ENCODE results near the gene SRBD1. TPM values are rescaled to one million over a fixed set of nuclear protein-coding genes. Genes with fewer than 3 reads are reported as not detected.

Gene SRBD1
- total RNA-seq, 1 experiment from 2014 or later, result 20.6 TPM

GRCh38 chr2:45443012-45443411, 168.1 kb downstream of the SRBD1 start:
- H3K4me3 ChIP-seq (replicated peaks in 1 of 2; ENCODE audit: low read depth in 1 of 2, low read length in 2 of 2), result no peak overlapping the region
- H3K4me2 ChIP-seq (ENCODE audit: low read length), result no peak overlapping the region
- H3K27me3 ChIP-seq (ENCODE audit: insufficient read depth, low read length), result no peaks in the 10 kb centered on the region
- ChIA-PET RAD21 (ENCODE audit: low non-redundant PET in 1 of 2, low total read pairs in 2 of 2, uncharacterized antibody in 2 of 2, unreplicated experiment in 2 of 2) (no interaction called here), CTCF (no interaction called here), POLR2A (no interaction called here)
- DNase-seq (ENCODE audit: low read depth, low spot score), result no peak
- BruUV-seq (replicated peaks), result no TSS peak
- H3K9me2 ChIP-seq (ENCODE audit: insufficient read depth), result no peaks in the 10 kb centered on the region
- H3K9me3 ChIP-seq (ENCODE audit: control insufficient read depth in 1 of 2, insufficient read depth in 1 of 2, low read depth in 1 of 2, low read length in 2 of 2), result no peaks in the 10 kb centered on the region
- no peaks in the 10 kb centered on the region for H3K36me3 ChIP-seq (ENCODE audit: control insufficient read depth in 1 of 2, insufficient read depth in 2 of 2, low read length in 2 of 2)
- intact Hi-C loops (cut with micrococcal nuclease), result no loop called here
- no peak overlapping the region for H2AFZ ChIP-seq (ENCODE audit: low read depth, low read length, poor library complexity, severe bottlenecking)
- 0 out of 2 replicates have a peak, but pooled peaks cover 8% of the 10 kb centered on the region for H4K20me1 ChIP-seq (ENCODE audit: insufficient read depth)
- TF ChIP-seq ZBTB33 (IDR thresholded peaks at IDR 0.05; ENCODE audit: extremely low read depth, insufficient replicate concordance, low read length) (no peak), EZH2phosphoT487 (IDR thresholded peaks at IDR 0.05; ENCODE audit: borderline replicate concordance) (no peak), YY1 (IDR thresholded peaks at IDR 0.05; ENCODE audit: extremely low read depth, insufficient replicate concordance, low read depth, low read length) (no peak)
- H3K4me1 ChIP-seq (ENCODE audit: control insufficient read depth in 1 of 2, insufficient read depth in 2 of 2, low read length in 2 of 2), result no peaks in the 10 kb centered on the region
- no peak for ATAC-seq
- no peak overlapping the region for H3K9ac ChIP-seq (ENCODE audit: low read length)
- H3K27ac ChIP-seq (ENCODE audit: low read depth, low read length), result no peak overlapping the region
- H3K79me2 ChIP-seq (ENCODE audit: insufficient read depth, low read length), result no peaks in the 10 kb centered on the region

- Histone ChIP-seq H3K79me2 (ENCODE audit: insufficient read depth, low read length) (no peaks in the 10 kb centered on the region), H3K4me1 (ENCODE audit: control insufficient read depth in 1 of 2, insufficient read depth in 2 of 2, low read length in 2 of 2) (no peaks in the 10 kb centered on the region), H3K27me3 (ENCODE audit: insufficient read depth, low read length) (no peaks in the 10 kb centered on the region), H3K9me3 (ENCODE audit: control insufficient read depth in 1 of 2, insufficient read depth in 1 of 2, low read depth in 1 of 2, low read length in 2 of 2) (no peaks in the 10 kb centered on the region), H3K9ac (ENCODE audit: low read length) (no peak overlapping the region), H4K20me1 (ENCODE audit: insufficient read depth) (0 out of 2 replicates have a peak, but pooled peaks cover 8% of the 10 kb centered on the region), H3K27ac (ENCODE audit: low read depth, low read length) (no peak overlapping the region), H3K4me2 (ENCODE audit: low read length) (no peak overlapping the region), H3K36me3 (ENCODE audit: control insufficient read depth in 1 of 2, insufficient read depth in 2 of 2, low read length in 2 of 2) (no peaks in the 10 kb centered on the region), H3K4me3 (replicated peaks in 1 of 2; ENCODE audit: low read depth in 1 of 2, low read length in 2 of 2) (no peak overlapping the region), H3K9me2 (ENCODE audit: insufficient read depth) (no peaks in the 10 kb centered on the region), H2AFZ (ENCODE audit: low read depth, low read length, poor library complexity, severe bottlenecking) (no peak overlapping the region)
- no TSS peak for BruUV-seq (replicated peaks)
- no peak for ATAC-seq
- ChIA-PET RAD21 (ENCODE audit: low non-redundant PET in 1 of 2, low total read pairs in 2 of 2, uncharacterized antibody in 2 of 2, unreplicated experiment in 2 of 2) (no interaction called here), POLR2A (no interaction called here), CTCF (no interaction called here)
- no peak for DNase-seq (ENCODE audit: low read depth, low spot score)
- TF ChIP-seq POLR2A (IDR thresholded peaks at IDR 0.05; ENCODE audit: borderline replicate concordance, extremely low read depth, insufficient read depth, insufficient read length) (no peak), FOSL1 (IDR thresholded peaks at IDR 0.05; ENCODE audit: low read depth) (no peak), EZH2 (IDR thresholded peaks at IDR 0.05) (no peak), ZFX (IDR thresholded peaks at IDR 0.05) (no peak), YY1 (IDR thresholded peaks at IDR 0.05; ENCODE audit: extremely low read depth, insufficient replicate concordance, low read depth, low read length) (no peak), JUND (IDR thresholded peaks at IDR 0.05) (no peak), SP1 (IDR thresholded peaks at IDR 0.05; ENCODE audit: low read depth) (no peak), CBX3 (IDR thresholded peaks at IDR 0.05; ENCODE audit: low read depth) (no peak), CTCF (IDR thresholded peaks at IDR 0.05 in 2 of 3, conservative IDR thresholded peaks at IDR 0.05 in 1 of 3; ENCODE audit: borderline replicate concordance in 1 of 3, insufficient read depth in 1 of 3, low read depth in 2 of 3, low read length in 2 of 3) (no peak), ELF1 (IDR thresholded peaks at IDR 0.05; ENCODE audit: borderline replicate concordance, low read depth) (no peak), EGR1 (IDR thresholded peaks at IDR 0.05; ENCODE audit: low read depth) (no peak), CEBPB (IDR thresholded peaks at IDR 0.05; ENCODE audit: low read depth) (no peak)
- intact Hi-C loops (cut with micrococcal nuclease), result no loop called here
Measured at GRCh38 chr2:45442026-45442425, 169.0 kb downstream of the SRBD1 start.

Data from HCT116 (cell line).